H1 (cell line): ENCODE measurements around the gene PAIP2B. TPM values are rescaled to one million over a fixed set of nuclear protein-coding genes. Genes with fewer than 3 reads are reported as not detected.

Experiments used
- CTCF ChIA-PET: fragments of 300-600 bp; sonication (Branson Sonifier 250); formaldehyde crosslinking; loops from one replicate; lab custom pipeline; 2021; ENCODE audit not compliant: partially characterized antibody; lab: Charles Lee
- POLR2A ChIA-PET: fragments of 300-600 bp; sonication (Branson Sonifier 250); formaldehyde crosslinking; loops from one replicate; lab custom pipeline; 2021; ENCODE audit warnings: inconsistent platforms; ENCODE audit not compliant: partially characterized antibody; lab: Charles Lee
- DNase-seq, 2 experiments: peaks; one replicate each; pipeline versions ENCODE4 v3.0.0 to v3.0.0-alpha.2; 2010 to 2022; ENCODE audit warnings: low spot score in 2 of 2, low read depth in 1 of 2, mixed read lengths in 1 of 2
- FAIRE-seq: peaks from 2 replicates; lab custom pipeline; 2011; peaks lifted over from hg19 to GRCh38; lab: Jason Lieb, UNC
- H2AFZ ChIP-seq: 2 replicates; pipeline ENCODE4 v1.8.1; 2012; ENCODE audit warnings: low read length, inconsistent platforms
- H2AK5ac ChIP-seq: 2 replicates; pipeline ENCODE4 v1.6.1; 2013; ENCODE audit warnings: low read depth, low read length
- H2BK120ac ChIP-seq: replicated peaks from 2 replicates; pipeline ENCODE3; 2013; ENCODE audit warnings: low read depth, low read length, inconsistent platforms
- H2BK12ac ChIP-seq: 2 replicates; pipeline ENCODE4 v1.6.1; 2013; ENCODE audit warnings: low read depth, low read length
- H2BK15ac ChIP-seq: 2 replicates; pipeline ENCODE4 v1.6.1; 2013; ENCODE audit warnings: low read length
- H2BK20ac ChIP-seq: 2 replicates; pipeline ENCODE4 v1.6.1; 2013; ENCODE audit warnings: low read length
- H2BK5ac ChIP-seq: 2 replicates; pipeline ENCODE4 v1.6.1; 2013; ENCODE audit warnings: low read depth, low read length
- H3K14ac ChIP-seq: 2 replicates; pipeline ENCODE4 v1.6.1; 2013; ENCODE audit warnings: inconsistent platforms; ENCODE audit not compliant: insufficient read length
- H3K18ac ChIP-seq: 2 replicates; pipeline ENCODE4 v1.6.1; 2013; ENCODE audit warnings: low read length; ENCODE audit errors: extremely low read depth
- H3K23ac ChIP-seq: 2 replicates; pipeline ENCODE4 v1.6.1; 2013; ENCODE audit warnings: inconsistent platforms; ENCODE audit not compliant: insufficient read length
- H3K23me2 ChIP-seq: 2 replicates; pipeline ENCODE4 v1.6.1; 2013; ENCODE audit warnings: low read depth, low read length
- H3K27ac ChIP-seq: 2 replicates; pipeline ENCODE4 v1.6.1; 2011; ENCODE audit warnings: low read depth, low read length, inconsistent platforms
- H3K27me3 ChIP-seq, 4 experiments: replicated peaks in 1 of 4; 1 replicate in 1 of 4; 2 replicates in 3 of 4; pipeline versions ENCODE4 v1.6.1 to v1.8.1; 2011 to 2013; ENCODE audit warnings: low read length in 3 of 4, mild to moderate bottlenecking in 3 of 4, inconsistent platforms in 2 of 4, mixed read lengths in 2 of 4, moderate library complexity in 1 of 4; ENCODE audit not compliant: control insufficient read depth in 3 of 4, insufficient read depth in 3 of 4; ENCODE audit errors: extremely low read depth in 1 of 4
- H3K36me3 ChIP-seq, 4 experiments: 2 replicates each; pipeline versions ENCODE4 v1.6.1 to v1.8.1; 2011 to 2013; ENCODE audit warnings: mild to moderate bottlenecking in 4 of 4, low read length in 3 of 4, moderate library complexity in 2 of 4, control low read depth in 1 of 4, inconsistent platforms in 1 of 4; ENCODE audit not compliant: insufficient read depth in 4 of 4, control insufficient read depth in 2 of 4
- H3K4ac ChIP-seq: replicated peaks from 2 replicates; pipeline ENCODE3; 2013; ENCODE audit warnings: low read length, low read depth, mixed read lengths, inconsistent platforms; ENCODE audit not compliant: insufficient read length
- H3K4me1 ChIP-seq, 4 experiments: replicated peaks in 1 of 4; 1 replicate in 1 of 4; 2 replicates in 3 of 4; pipeline versions ENCODE4 v1.6.1 to v1.8.1; 2011 to 2013; ENCODE audit warnings: low read length in 3 of 4, inconsistent platforms in 2 of 4, mixed read lengths in 1 of 4; ENCODE audit not compliant: insufficient read depth in 4 of 4, control insufficient read depth in 3 of 4
- H3K4me2 ChIP-seq, 2 experiments: 2 replicates each; pipeline versions ENCODE4 v1.6.1 to v1.8.1; 2011 to 2013; ENCODE audit warnings: low read depth in 2 of 2, low read length in 2 of 2, control low read depth in 1 of 2, inconsistent platforms in 1 of 2, mild to moderate bottlenecking in 1 of 2; ENCODE audit not compliant: insufficient read depth in 1 of 2
- H3K4me3 ChIP-seq, 4 experiments: fragments of 200-600, 300-600 bp in 1 of 4; sonication (generic), shearing (Covaris generic), sonication (Bioruptor Twin) in 1 of 4; 2 replicates each; pipeline versions ENCODE4 v1.5.1 to v1.8.1; 2011 to 2016; ENCODE audit warnings: low read length in 4 of 4, low read depth in 3 of 4, control low read depth in 2 of 4, inconsistent platforms in 2 of 4, mild to moderate bottlenecking in 2 of 4, mixed read lengths in 1 of 4, moderate library complexity in 1 of 4; ENCODE audit not compliant: insufficient read depth in 2 of 4; ENCODE audit errors: extremely low read depth in 1 of 4
- H3K56ac ChIP-seq: replicated peaks from 2 replicates; pipeline ENCODE3; 2013; ENCODE audit warnings: low read depth, mild to moderate bottlenecking, mixed read lengths, low read length, inconsistent platforms; ENCODE audit not compliant: insufficient read length
- H3K79me1 ChIP-seq: 2 replicates; pipeline ENCODE4 v1.6.1; 2013; ENCODE audit warnings: low read depth, low read length, control low read depth
- H3K79me2 ChIP-seq, 2 experiments: 2 replicates each; pipeline versions ENCODE4 v1.6.1 to v1.8.1; 2012 to 2013; ENCODE audit warnings: low read length in 2 of 2, mild to moderate bottlenecking in 2 of 2, inconsistent platforms in 1 of 2; ENCODE audit not compliant: insufficient read depth in 2 of 2, control insufficient read depth in 1 of 2
- H3K9ac ChIP-seq, 4 experiments: replicated peaks in 1 of 4; 1 replicate in 1 of 4; 2 replicates in 3 of 4; pipeline versions ENCODE4 v1.6.1 to v1.8.1; 2011 to 2013; ENCODE audit warnings: low read depth in 3 of 4, low read length in 3 of 4, control low read depth in 2 of 4, mild to moderate bottlenecking in 2 of 4, moderate library complexity in 2 of 4, inconsistent platforms in 1 of 4; ENCODE audit errors: extremely low read depth in 1 of 4
- H3K9me3 ChIP-seq, 2 experiments: 2 replicates each; pipeline versions ENCODE4 v1.6.1 to v1.8.1; 2012 to 2013; ENCODE audit warnings: mild to moderate bottlenecking in 2 of 2, moderate library complexity in 2 of 2, control low read depth in 1 of 2, inconsistent platforms in 1 of 2, low read depth in 1 of 2, low read length in 1 of 2, mixed read lengths in 1 of 2; ENCODE audit not compliant: insufficient read depth in 2 of 2
- H4K20me1 ChIP-seq, 2 experiments: replicated peaks in 1 of 2; 2 replicates each; pipeline versions ENCODE3 to v1.8.1; 2011 to 2013; ENCODE audit warnings: inconsistent platforms in 2 of 2, low read length in 2 of 2, mild to moderate bottlenecking in 1 of 2; ENCODE audit not compliant: insufficient read depth in 2 of 2, control insufficient read depth in 1 of 2
- H4K5ac ChIP-seq: 2 replicates; pipeline ENCODE4 v1.6.1; 2013; ENCODE audit warnings: low read length, low read depth, mixed read lengths, inconsistent platforms; ENCODE audit not compliant: insufficient read length
- H4K8ac ChIP-seq: 2 replicates; pipeline ENCODE4 v1.8.0; 2013; ENCODE audit warnings: mild to moderate bottlenecking, moderate library complexity, low read length, inconsistent platforms; ENCODE audit not compliant: insufficient read depth; ENCODE audit errors: extremely low read depth
- H4K91ac ChIP-seq: replicated peaks from 2 replicates; pipeline ENCODE3; 2013; ENCODE audit warnings: low read length, mixed read lengths, inconsistent platforms; ENCODE audit not compliant: insufficient read length
- CHD1 ChIP-seq: IDR thresholded peaks from 2 replicates; pipeline ENCODE4 v1.6.1; 2012; ENCODE audit warnings: low read depth, low read length, improper control_type of control experiment
- EGR1 ChIP-seq: IDR thresholded peaks from 2 replicates; pipeline ENCODE4 v1.6.1; 2011; ENCODE audit warnings: low read depth, low read length, borderline replicate concordance
- EP300 ChIP-seq, 2 experiments: IDR thresholded peaks; 1 replicate in 1 of 2; 2 replicates in 1 of 2; pipeline ENCODE4 v1.6.1; 2011 to 2012; ENCODE audit warnings: low read depth in 2 of 2, low read length in 2 of 2, mild to moderate bottlenecking in 2 of 2, borderline replicate concordance in 1 of 2, inconsistent platforms in 1 of 2, moderate library complexity in 1 of 2
- SAP30 ChIP-seq: fragments of 300-600 bp; sonication (generic); IDR thresholded peaks from 2 replicates; pipeline ENCODE4 v1.7.1; 2012; ENCODE audit warnings: low read length, moderate library complexity, mild to moderate bottlenecking, inconsistent platforms; ENCODE audit not compliant: insufficient read depth, insufficient replicate concordance
- SIRT6 ChIP-seq: IDR thresholded peaks from one replicate; pipeline ENCODE4 v1.7.1; 2012; ENCODE audit warnings: low read length, inconsistent platforms
- SP4 ChIP-seq: IDR thresholded peaks from 2 replicates; pipeline ENCODE4 v1.6.1; 2012; ENCODE audit warnings: low read length, inconsistent platforms
- WGBS, 2 experiments: shearing (Covaris generic) in 1 of 2; methylation state at CpG; one replicate each; pipeline versions ENCODE4 v1.1.6 to v1.1.7; 2013 to 2015; ENCODE audit warnings: low lambda C conversion rate in 2 of 2, mixed read lengths in 2 of 2, inconsistent platforms in 1 of 2, low coverage in 1 of 2, missing lambda C conversion rate in 1 of 2; ENCODE audit not compliant: insufficient replicate concordance in 2 of 2, insufficient coverage in 1 of 2, insufficient read length in 1 of 2; ENCODE audit errors: extremely low coverage in 1 of 2, missing lambda C conversion rate in 1 of 2; 5-methylcytosine and 5-hydroxymethylcytosine counted together
- polyA plus RNA-seq, 7 experiments: library from polyadenylated mRNA; depleted of rRNA in 3 of 7; stranded (reverse) in 5 of 7; unstranded in 2 of 7; fragments of >200 nt in 5 of 7; fragments of 200-250 nt in 2 of 7; gene quantifications; 1 replicate in 5 of 7; 2 replicates in 1 of 7; 4 replicates in 1 of 7; pipeline versions ENCODE4 v1.2.1 to v1.2.3, GENCODE V29; 2011 to 2013; ENCODE audit warnings: missing spikeins in 2 of 7, mixed read lengths in 2 of 7
- total RNA-seq: library from RNA; stranded (reverse); fragmentation: NEBNext Ultra II Directional; extraction: Animal tissue kit (Norgen Biotek cat#: 25700); gene quantifications from 2 replicates; pipeline ENCODE4 v1.2.1, GENCODE V29; 2021

The PAIP2B gene
- total and polyA plus RNA-seq, 2 of the 8 experiments (the other 6 are each of a cell fraction or from before 2014, with no cell fraction given) = 8.4 to 31.3 TPM

DNA sequence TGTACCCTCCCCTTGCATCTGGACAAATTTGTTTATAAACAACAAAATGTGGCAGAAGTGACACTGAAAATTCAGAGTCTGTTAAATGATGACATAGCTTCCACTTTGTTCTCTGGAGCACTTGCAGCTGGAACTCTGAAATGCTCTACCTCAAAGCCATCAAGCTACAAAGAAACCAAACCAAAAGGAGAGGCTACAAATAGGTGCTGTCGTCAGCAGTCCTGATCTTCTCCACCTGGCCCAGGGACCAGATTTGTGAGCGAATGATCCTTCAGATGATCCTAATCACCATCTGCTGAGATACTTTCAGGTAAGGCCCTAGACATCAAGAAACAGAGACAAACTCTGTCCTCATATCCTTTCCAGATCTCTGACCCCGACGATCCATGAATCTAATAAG lies 27.9 kb upstream of the PAIP2B start:
- 93% methylated on average over 4 of the region's 4 CpGs; no CpG with 5 or more reads in 1 of the 2 experiments for WGBS, 2 experiments
- Histone ChIP-seq H2BK20ac (no peak overlapping the region), H2BK12ac (no peak overlapping the region), H3K27ac (no peak overlapping the region), H2AK5ac (no peak overlapping the region), H3K4me3 (no peak overlapping the region), H2BK15ac (no peak overlapping the region), H3K79me2 (no peaks in the 10 kb centered on the region), H3K27me3 (no peaks in the 10 kb centered on the region), H3K23me2 (no peaks in the 10 kb centered on the region), H3K36me3 (no peaks in the 10 kb centered on the region), H3K4ac (no peak overlapping the region), H4K20me1 (no peaks in the 10 kb centered on the region), H3K23ac (no peak overlapping the region), H3K9me3 (peaks cover 0 to 4% of the 10 kb centered on the region in 2 experiments; a peak in 1 of 4 replicates), H3K79me1 (no peaks in the 10 kb centered on the region), H3K18ac (no peak overlapping the region), H4K5ac (no peak overlapping the region), H3K4me2 (no peak overlapping the region), H4K8ac (no peak overlapping the region), H4K91ac (no peak overlapping the region), H2BK5ac (no peak overlapping the region), H3K14ac (no peak overlapping the region), H3K4me1 (peaks cover 0 to 2% (median 0%) of the 10 kb centered on the region in 4 experiments; a peak in 1 of 7 replicates), H3K9ac (no peak overlapping the region), H3K56ac (no peak overlapping the region), H2BK120ac (no peak overlapping the region), H2AFZ (no peak overlapping the region)
- DNase-seq (no peak), FAIRE-seq (no peak)
- TF ChIP-seq SP4 (no peak), EGR1 (no peak), SIRT6 (no peak), CHD1 (no peak), SAP30 (no peak), EP300 (IDR thresholded peaks at IDR 0.05; ENCODE audit: borderline replicate concordance in 1 of 2, low read depth in 2 of 2, low read length in 2 of 2) (no peak)
- POLR2A ChIA-PET = interaction anchor here (1.1 kb wide), 1 partner anchor 22 kb away, joined by 3 read pairs; no protein-coding TSS in a partner anchor
- CTCF ChIA-PET = interaction anchor here (0.6 to 1.0 kb wide), 2 partner anchors 30 to 1094 kb away, joined by 3 read pairs; no protein-coding TSS in a partner anchor
